ENCODE results near the gene FAM184A.

GRCh38 chr6:118981884-118982574, 96.4 kb downstream of the FAM184A start:
- TF ChIP-seq CTCF (IDR thresholded peaks at IDR 0.05 in 4 of 5, conservative IDR thresholded peaks at IDR 0.05 in 1 of 5): no peak
- TF ChIP-seq POLR2A (IDR thresholded peaks at IDR 0.05): no peak

All from gastrocnemius medialis (tissue), 4 donors.